K562 (cell line): Measurements from ENCODE around the gene KRT1. TPM values are rescaled to one million over a fixed set of nuclear protein-coding genes. Genes with fewer than 3 reads are reported as not detected.

ENCODE experiments used
- ATAC-seq: fragments of 200-7000 bp; cut with Tn5 transposase; 3 replicates; pipeline ENCODE4 v1.9.1; 2020; ENCODE audit warnings: moderate library complexity
- BruUV-seq: library from RNA; stranded (reverse); fragments of 400-500 nt; replicated peaks from 2 replicates; lab custom pipeline; 2021; lab: Mats Ljungman, UMichigan
- CTCF ChIA-PET: fragments of 300-600 bp; formaldehyde crosslinking; extraction: SDS; loops from one replicate; lab custom pipeline; 2021; ENCODE audit warnings: low intra/inter-chr PET ratio; lab: Yijun Ruan, JAX
- POLR2A ChIA-PET: fragments of 300-600, 350-650 bp; sonication (Branson Sonifier 250); formaldehyde crosslinking; extraction: SDS; loops from one replicate; lab custom pipeline; 2021; ENCODE audit warnings: antibody characterized with exemption, inconsistent platforms; lab: Yijun Ruan, JAX
- DNase-seq, 4 experiments: peaks; one replicate each; pipeline versions ENCODE4 v3.0.0 to v3.0.0-alpha.2; 2011 to 2018; ENCODE audit warnings: low spot score in 3 of 4, mixed read lengths in 3 of 4; ENCODE audit errors: extremely low read depth in 1 of 4
- FAIRE-seq: peaks from 2 replicates; lab custom pipeline; 2011; peaks lifted over from hg19 to GRCh38; lab: Jason Lieb, UNC
- H2AFZ ChIP-seq: 2 replicates; pipeline ENCODE4 v1.6.0; 2011; ENCODE audit warnings: low read depth, low read length, control low read depth, inconsistent platforms
- H3K27ac ChIP-seq: fragments of 200-600 bp; 3 replicates; pipeline ENCODE4 v1.8.0; 2011; ENCODE audit warnings: low read depth, mild to moderate bottlenecking, control low read depth, inconsistent platforms, low read length, moderate library complexity, mixed read lengths; ENCODE audit errors: extremely low read depth
- H3K27me3 ChIP-seq, 2 experiments: fragments of 300-600 bp in 1 of 2; 2 replicates in 1 of 2; 3 replicates in 1 of 2; pipeline versions ENCODE4 v1.6.0 to v1.8.0; 2011; ENCODE audit warnings: inconsistent platforms in 2 of 2, low read length in 2 of 2, mild to moderate bottlenecking in 1 of 2, mixed read lengths in 1 of 2, moderate library complexity in 1 of 2; ENCODE audit not compliant: control insufficient read depth in 2 of 2, insufficient read depth in 2 of 2
- H3K36me3 ChIP-seq: fragments of 300-600 bp; 3 replicates; pipeline ENCODE4 v1.8.0; 2011; ENCODE audit warnings: mild to moderate bottlenecking, low read length, inconsistent platforms; ENCODE audit not compliant: control insufficient read depth, insufficient read depth
- H3K4me1 ChIP-seq, 2 experiments: fragments of 200-600 bp in 1 of 2; replicated peaks in 1 of 2; 2 replicates in 1 of 2; 3 replicates in 1 of 2; pipeline versions ENCODE4 v1.5.1 to v1.8.0; 2011; ENCODE audit warnings: inconsistent platforms in 2 of 2, low read length in 2 of 2, mild to moderate bottlenecking in 1 of 2, mixed read lengths in 1 of 2, moderate library complexity in 1 of 2; ENCODE audit not compliant: control insufficient read depth in 2 of 2, insufficient read depth in 2 of 2
- H3K4me2 ChIP-seq: 2 replicates; pipeline ENCODE4 v1.6.1; 2011; ENCODE audit warnings: low read length, control low read depth, inconsistent platforms, mixed read lengths; ENCODE audit not compliant: insufficient read depth
- H3K4me3 ChIP-seq: fragments of 200-600 bp; sonication (generic), shearing (Covaris generic); 2 replicates; pipeline ENCODE4 v1.5.1; 2016; ENCODE audit warnings: control low read depth, inconsistent platforms
- H3K79me2 ChIP-seq: fragments of 200-600 bp; 3 replicates; pipeline ENCODE4 v1.8.0; 2011; ENCODE audit warnings: low read length, inconsistent platforms; ENCODE audit not compliant: control insufficient read depth, insufficient read depth
- H3K9ac ChIP-seq, 2 experiments: 2 replicates each; pipeline versions ENCODE4 v1.6.0 to v1.6.1; 2011; ENCODE audit warnings: low read depth in 2 of 2, low read length in 2 of 2, control low read depth in 1 of 2, inconsistent platforms in 1 of 2, mild to moderate bottlenecking in 1 of 2, mixed read lengths in 1 of 2; ENCODE audit not compliant: insufficient read depth in 1 of 2
- H3K9me1 ChIP-seq: one replicate; pipeline ENCODE4 v1.6.0; 2011; ENCODE audit warnings: inconsistent platforms, mild to moderate bottlenecking, low read length, moderate library complexity; ENCODE audit not compliant: control insufficient read depth, insufficient read depth
- H3K9me3 ChIP-seq: replicated peaks from 2 replicates; pipeline ENCODE4 v1.5.1; 2011; ENCODE audit warnings: low read depth, low read length, inconsistent platforms; ENCODE audit not compliant: control insufficient read depth, insufficient read depth
- H4K20me1 ChIP-seq: replicated peaks from 2 replicates; pipeline ENCODE4 v1.6.1; 2011; ENCODE audit warnings: low read length, inconsistent platforms, mixed read lengths; ENCODE audit not compliant: control insufficient read depth, insufficient read depth
- CSDE1 ChIP-seq, 2 experiments: fragments of 450-650 bp; IDR thresholded peaks; 2 replicates each; pipeline ENCODE4 v1.6.1; 2016; ENCODE audit warnings: mild to moderate bottlenecking in 1 of 2
- CXXC5 ChIP-seq: fragments of 250-450 bp; sonication (Bioruptor Pico); IDR thresholded peaks from 2 replicates; pipeline ENCODE4 v1.8.0; 2022; ENCODE audit warnings: inconsistent platforms, mild to moderate bottlenecking, moderate library complexity
- E2F6 ChIP-seq, 2 experiments: IDR thresholded peaks; 2 replicates each; pipeline ENCODE4 v1.6.1; 2011; ENCODE audit warnings: borderline replicate concordance in 1 of 2, control low read depth in 1 of 2, low read depth in 1 of 2, low read length in 1 of 2, mild to moderate bottlenecking in 1 of 2, mixed read lengths in 1 of 2, moderate library complexity in 1 of 2; ENCODE audit not compliant: insufficient read depth in 1 of 2, insufficient read length in 1 of 2, poor library complexity in 1 of 2, severe bottlenecking in 1 of 2; ENCODE audit errors: extremely low read depth in 1 of 2
- L3MBTL2 ChIP-seq: fragments of 450-650 bp; IDR thresholded peaks from 2 replicates; pipeline ENCODE4 v1.6.1; 2016; ENCODE audit warnings: mild to moderate bottlenecking, moderate library complexity
- MAZ ChIP-seq, 2 experiments: fragments of 450-650 bp in 1 of 2; sonication (generic) in 1 of 2; formaldehyde crosslinking; IDR thresholded peaks in 1 of 2; conservative IDR thresholded peaks in 1 of 2; 2 replicates each; pipeline versions ENCODE4 v1.4.0 to v1.5.0; 2020; ENCODE audit warnings: mild to moderate bottlenecking in 1 of 2, missing genetic modification reagents in 1 of 2
- PKNOX1 ChIP-seq: fragments of 450-650 bp; IDR thresholded peaks from 2 replicates; pipeline ENCODE4 v1.6.1; 2016
- POLR2A ChIP-seq: fragments of 450-650 bp; conservative IDR thresholded peaks from 2 replicates; pipeline ENCODE4 v1.6.1; 2016
- PRPF4 ChIP-seq: fragments of 200-400 bp; formaldehyde crosslinking; IDR thresholded peaks from one replicate; pipeline ENCODE4 v1.6.1; 2017; ENCODE audit warnings: low read length, low read depth, mild to moderate bottlenecking; ENCODE audit not compliant: insufficient read depth, poor library complexity, severe bottlenecking
- SLC30A9 ChIP-seq: fragments of 250-450 bp; sonication (Bioruptor Pico); IDR thresholded peaks from 2 replicates; pipeline ENCODE4 v1.8.0; 2022; ENCODE audit warnings: mild to moderate bottlenecking, moderate library complexity
- TSC22D4 ChIP-seq: fragments of 450-650 bp; IDR thresholded peaks from 2 replicates; pipeline ENCODE4 v1.6.1; 2016; ENCODE audit warnings: missing genetic modification characterization, missing biosample characterization, control low read depth
- ZC3H11A ChIP-seq: IDR thresholded peaks from 2 replicates; pipeline ENCODE4 v1.6.1; 2012; ENCODE audit warnings: low read depth, low read length, improper control_type of control experiment
- ZNF436 ChIP-seq: fragments of 250-450, 450-650 bp; sonication (Bioruptor Pico); formaldehyde crosslinking; IDR thresholded peaks from 2 replicates; pipeline ENCODE4 v1.7.0; 2020; ENCODE audit warnings: mild to moderate bottlenecking
- WGBS: fragments of 100-300 bp; shearing (Covaris generic); methylation state at CpG from one replicate; pipeline ENCODE4 v1.1.6; 2016; ENCODE audit warnings: low coverage, mixed read lengths; ENCODE audit not compliant: insufficient coverage; ENCODE audit errors: missing lambda C conversion rate; 5-methylcytosine and 5-hydroxymethylcytosine counted together
- in situ Hi-C: fragments of 300-500 bp; cut with MboI; formaldehyde crosslinking; loops from 4 replicates; pipeline ENCODE4 v1.15.0; 2018; ENCODE audit warnings: inconsistent platforms, mixed read lengths
- intact Hi-C: fragments of 100-400 bp; cut with micrococcal nuclease; formaldehyde crosslinking; loops from 2 replicates; pipeline ENCODE4 v1.14.2; 2022
- polyA plus RNA-seq, 8 experiments: library from polyadenylated mRNA; depleted of rRNA in 4 of 8; stranded (reverse) in 5 of 8; unstranded in 3 of 8; fragments of >200 nt; fragmentation: Nextera tagmentation in 2 of 8; fragmentation: Illumina TruSeq in 1 of 8; extraction: Ambion mirVana in 2 of 8; extraction: Trizol in 1 of 8; gene quantifications; 2 replicates each; pipeline versions ENCODE4 v1.2.1 to v1.2.3, GENCODE V29; 2011 to 2014; ENCODE audit warnings: inconsistent platforms in 1 of 8, missing spikeins in 1 of 8
- total RNA-seq, 7 experiments: library from RNA; depleted of rRNA in 6 of 7; stranded (reverse); fragments of >200 nt in 6 of 7; fragmentation: Illumina TruSeq in 2 of 7; extraction: Trizol in 2 of 7; gene quantifications; 2 replicates each; pipeline versions ENCODE4 v1.2.1 to v1.2.3, GENCODE V29; 2011 to 2021; ENCODE audit warnings: low replicate concordance in 1 of 7

Gene KRT1
- total and polyA plus RNA-seq, 9 of the 15 experiments (the other 6 are each of a cell fraction or from before 2014, with no cell fraction given), result 0.18 TPM; not detected in 8

DNA sequence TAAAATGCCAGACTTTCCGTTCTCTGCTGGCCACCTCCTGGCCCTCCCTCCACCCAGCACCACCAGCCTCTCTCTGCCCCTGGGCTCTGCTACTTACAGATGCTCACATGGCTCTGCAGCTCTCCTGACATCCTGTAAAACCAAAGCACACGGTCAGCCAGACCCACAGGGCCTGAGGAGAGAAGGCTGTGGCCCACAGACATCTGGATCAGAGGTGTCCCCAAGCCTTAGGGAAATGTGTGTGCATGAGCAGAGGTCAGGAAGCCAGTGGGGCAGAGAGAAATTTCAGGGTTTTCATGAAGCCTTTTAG, 11.6 kb upstream of the KRT1 start (continued):
- no peak for TF ChIP-seq PRPF4
- no peak for TF ChIP-seq SLC30A9 (CRISPR knock-in tag)

GRCh38 chr12:52691076-52691840, 11.1 kb upstream of the KRT1 start:
- no peaks in the 10 kb centered on the region for H3K9me1 ChIP-seq
- FAIRE-seq (no peak), DNase-seq (peak in 2 of 4 experiments; percentile 19 to 22), ATAC-seq (peak; percentile 41; the same call in 1 of the 3 replicates)
- no peak overlapping the region for H3K9ac ChIP-seq
- H3K27ac ChIP-seq, result no peak overlapping the region
- no peaks in the 10 kb centered on the region for H3K36me3 ChIP-seq
- BruUV-seq, result no TSS peak
- H3K4me3 ChIP-seq, result no peak overlapping the region
- ChIA-PET POLR2A (interaction anchor here (0.7 to 1.0 kb wide), 2 partner anchors 11 to 165 kb away, joined by 3 read pairs; partner anchors contain the start of gene KRT1), CTCF (no interaction called here)
- peaks cover 4% of the 10 kb centered on the region; the same call in 1 of the 2 replicates for H4K20me1 ChIP-seq
- WGBS, result 43% methylated on average over 36 of the region's 45 CpGs
- peaks cover 0 to 10% of the 10 kb centered on the region in 2 experiments; a peak in 1 of 5 replicates for H3K4me1 ChIP-seq
- in situ Hi-C loops (no loop called here), intact Hi-C loops (loop anchor here (10.0 kb wide), 2 partner anchors 106 to 184 kb away; no protein-coding TSS in a partner anchor)
- H3K9me3 ChIP-seq, result no peaks in the 10 kb centered on the region
- TF ChIP-seq ZNF436, result no peak
- no peak for TF ChIP-seq ZC3H11A
- TF ChIP-seq POLR2A, result no peak
- no peak for TF ChIP-seq CSDE1 (IDR thresholded peaks at IDR 0.05)
- peak; percentile 34; the same call in 1 of the 2 replicates for TF ChIP-seq L3MBTL2
- TF ChIP-seq TSC22D4 (tag), result no peak
- TF ChIP-seq CXXC5 (CRISPR knock-in tag), result 0 out of 2 replicates have a peak, but pooled peaks have one; percentile 17
- TF ChIP-seq PKNOX1, result no peak
- TF ChIP-seq E2F6 (IDR thresholded peaks at IDR 0.05; ENCODE audit: borderline replicate concordance in 1 of 2, extremely low read depth in 1 of 2, insufficient read depth in 1 of 2, insufficient read length in 1 of 2, low read depth in 1 of 2, low read length in 1 of 2, poor library complexity in 1 of 2, severe bottlenecking in 1 of 2), result peak in 1 of 2 experiments; percentile 39
- TF ChIP-seq MAZ (CRISPR knock-in tag; conservative IDR thresholded peaks at IDR 0.05 in 1 of 2, IDR thresholded peaks at IDR 0.05 in 1 of 2), result 0 out of 4 replicates have a peak, but pooled peaks of 1 of the 2 experiments have one; percentile 23
- H3K27me3 ChIP-seq, result peaks cover 11 to 42% of the 10 kb centered on the region in 2 experiments; a peak in 4 of 5 replicates
- H3K4me2 ChIP-seq, result no peak overlapping the region
- H2AFZ ChIP-seq, result peak overlapping the region; percentile 61; the same call in 1 of the 2 replicates
- H3K79me2 ChIP-seq, result no peaks in the 10 kb centered on the region
